NCI-H345 treated with DMSO at 0.1 percent for 48 hours (cell line): ENCODE results near the gene EEPD1.
"Not testable (repeated sequence)": the region's sequence is repeated elsewhere in the genome, so short reads cannot be mapped to it uniquely, and the experiment has no call there.

Source experiments
- DNase-seq: peaks from one replicate; lab custom pipeline; 2025; ENCODE audit not compliant: unreplicated experiment; lab: John Stamatoyannopoulos, UW

Gene EEPD1

GRCh38 chr7:36313607-36314006 lies 160.6 kb downstream of the EEPD1 start:
- DNase-seq = no peak

GRCh38 chr7:36314491-36314890 lies 161.4 kb downstream of the EEPD1 start:
- no peak for DNase-seq

- DNase-seq = no peak
Measured at GRCh38 chr7:36315309-36315944, 162.4 kb downstream of the EEPD1 start.

GRCh38 chr7:36316319-36316718 lies 163.3 kb downstream of the EEPD1 start:
- DNase-seq = no peak

- no peak for DNase-seq
Measured at GRCh38 chr7:36317276-36317675, 164.2 kb downstream of the EEPD1 start.

- no peak for DNase-seq
Measured at GRCh38 chr7:36318116-36318515, 165.1 kb downstream of the EEPD1 start.

GRCh38 chr7:36321284-36321683 lies 168.2 kb downstream of the EEPD1 start:
- DNase-seq = not testable (repeated sequence)

- no peak for DNase-seq
Measured at GRCh38 chr7:36336390-36336789, 183.3 kb downstream of the EEPD1 start.

GRCh38 chr7:36338256-36338655 lies 185.2 kb downstream of the EEPD1 start:
- DNase-seq = no peak

- no peak for DNase-seq
Measured at GRCh38 chr7:36343548-36343947, 190.5 kb downstream of the EEPD1 start.

- DNase-seq = no peak
Measured at GRCh38 chr7:36344622-36345021, 191.6 kb downstream of the EEPD1 start.

- no peak for DNase-seq
Measured at GRCh38 chr7:36346260-36346831, 193.3 kb downstream of the EEPD1 start.

GRCh38 chr7:36348256-36348655 lies 195.2 kb downstream of the EEPD1 start:
- DNase-seq = no peak

- no peak for DNase-seq
Measured at GRCh38 chr7:36348771-36349170, 195.7 kb downstream of the EEPD1 start.

- no peak for DNase-seq
Measured at GRCh38 chr7:36349626-36350025, 196.6 kb downstream of the EEPD1 start.
